ENCODE results near the gene PRDM9. TPM values are rescaled to one million over a fixed set of nuclear protein-coding genes. Genes with fewer than 3 reads are reported as not detected.

Gene PRDM9
- total RNA-seq, 1 experiment from 2014 or later: not detected

GRCh38 chr5:23522553-23522952 is 15.1 kb downstream of the PRDM9 start:
- Mint-ChIP-seq H3K4me3 (no peak overlapping the region), H3K27me3 (ENCODE audit: low read depth) (no peaks in the 10 kb centered on the region), H3K4me1 (no peaks in the 10 kb centered on the region), H3K9me3 (peaks cover 4 to 7% of the 10 kb centered on the region in 2 experiments), H3K27ac (no peak overlapping the region), H3K36me3 (ENCODE audit: insufficient read depth in 1 of 3, low read depth in 3 of 3) (peaks cover 0 to 7% (median 6%) of the 10 kb centered on the region in 3 experiments; a peak in 3 of 7 replicates)
- H3K9ac ChIP-seq (ENCODE audit: extremely low read depth, insufficient read length, low read length): no peak overlapping the region
- TF ChIP-seq CTCF (conservative IDR thresholded peaks at IDR 0.05): no peak
- H3K27ac ChIP-seq (ENCODE audit: insufficient read length, low read depth, low read length): no peak overlapping the region
- no peaks in the 10 kb centered on the region for H3K27me3 ChIP-seq (ENCODE audit: insufficient read depth, low read length)
- H4K8ac ChIP-seq (replicated peaks; ENCODE audit: insufficient read length, low read depth, low read length): no peak overlapping the region
- no peaks in the 10 kb centered on the region for H3K4me1 ChIP-seq (ENCODE audit: insufficient read depth, low read length)
- H2AFZ ChIP-seq (ENCODE audit: low read length): no peak overlapping the region
- no peaks in the 10 kb centered on the region for H3K79me1 ChIP-seq (ENCODE audit: insufficient read depth, low read depth, low read length, poor library complexity, severe bottlenecking)
- H3K23ac ChIP-seq (ENCODE audit: insufficient read length, low read depth, low read length): no peak overlapping the region
- H4K91ac ChIP-seq (ENCODE audit: insufficient read length, low read depth, low read length): no peak overlapping the region
- no peak overlapping the region for H2BK120ac ChIP-seq (ENCODE audit: low read depth, low read length, poor library complexity, severe bottlenecking)
- H2AK5ac ChIP-seq (ENCODE audit: insufficient read length, low read length): no peak overlapping the region
- H4K5ac ChIP-seq (ENCODE audit: insufficient read length, low read depth, low read length): no peak overlapping the region
- H4K20me1 ChIP-seq (ENCODE audit: control insufficient read depth, insufficient read depth, insufficient read length): no peaks in the 10 kb centered on the region
- no peak overlapping the region for H2BK20ac ChIP-seq (ENCODE audit: low read depth, low read length, poor library complexity, severe bottlenecking)
- no peaks in the 10 kb centered on the region for H3K9me3 ChIP-seq (ENCODE audit: control insufficient read depth, low read depth, low read length)
- no peaks in the 10 kb centered on the region for H3K23me2 ChIP-seq (ENCODE audit: insufficient read length, low read depth, low read length, poor library complexity, severe bottlenecking)
- WGBS (ENCODE audit: extremely low coverage, insufficient read length, low lambda C conversion rate): no CpG with 5 or more reads among the region's 4 CpGs
- no peak overlapping the region for H2BK15ac ChIP-seq (ENCODE audit: low read depth, low read length)
- H3K4ac ChIP-seq (ENCODE audit: low read depth, low read length): no peak overlapping the region
- H3K79me2 ChIP-seq (ENCODE audit: insufficient read depth, low read length): no peaks in the 10 kb centered on the region
- H3K4me2 ChIP-seq (ENCODE audit: insufficient read depth, insufficient read length, low read length): no peak overlapping the region
- H3T11ph ChIP-seq (ENCODE audit: low read length): no peak overlapping the region
- H3K56ac ChIP-seq (ENCODE audit: insufficient read length, low read depth, low read length): no peak overlapping the region
- DNase-seq: no peak
- H2BK12ac ChIP-seq (ENCODE audit: insufficient read length, low read depth, low read length): no peak overlapping the region
- H2BK5ac ChIP-seq (ENCODE audit: insufficient read length, low read length): no peak overlapping the region
- H3K18ac ChIP-seq (ENCODE audit: insufficient read length, low read depth, low read length): no peak overlapping the region
- H3K14ac ChIP-seq (ENCODE audit: insufficient read depth, low read length): no peak overlapping the region

Measured in H9 (cell line).